A549 (cell line): ENCODE measurements around the gene PIP4K2A.

Experiments used
- CTCF ChIP-seq: fragments of >200 bp; sonication (Bioruptor Twin); formaldehyde crosslinking; IDR thresholded peaks from 3 replicates; pipeline ENCODE4 v1.5.1; 2016
- ELK1 ChIP-seq: fragments of 150-350 bp; IDR thresholded peaks from 2 replicates; pipeline ENCODE4 v1.6.1; 2014; ENCODE audit warnings: low read depth, mild to moderate bottlenecking, low read length
- POLR2A ChIP-seq: IDR thresholded peaks from 2 replicates; pipeline ENCODE4 v1.6.1; 2012; ENCODE audit warnings: mild to moderate bottlenecking, low read length
- RNF2 ChIP-seq: fragments of 200-600 bp; sonication (generic); IDR thresholded peaks from 2 replicates; pipeline ENCODE4 v1.6.1; 2016; ENCODE audit warnings: low read depth, mild to moderate bottlenecking, antibody characterized with exemption, moderate library complexity, borderline replicate concordance
- USF2 ChIP-seq: fragments of 450-650 bp; IDR thresholded peaks from 2 replicates; pipeline ENCODE4 v1.6.1; 2014; ENCODE audit warnings: antibody characterized with exemption

- no peak for TF ChIP-seq CTCF
- TF ChIP-seq POLR2A, result no peak
- TF ChIP-seq RNF2, result no peak
- TF ChIP-seq ELK1, result no peak
- TF ChIP-seq USF2, result no peak
These were observed 160.9 kb downstream of the PIP4K2A start for GRCh38 chr10:22553452-22553995.
